A549 treated with CORT108297 at 1 μM for 4 hours (cell line): Measurements from ENCODE around the gene TMEM147. TPM values are rescaled to one million over a fixed set of nuclear protein-coding genes. Genes with fewer than 3 reads are reported as not detected.

Source experiments
- total RNA-seq: library from RNA; stranded (reverse); fragments of 200-300 nt; extraction: Qiagen RNA extraction; gene quantifications from 5 replicates; pipeline ENCODE4 v1.2.3, GENCODE V29; 2022

The TMEM147 gene
- 350 to 462 TPM (median 443 TPM) in 5 replicates for total RNA-seq

GRCh38 chr19:35545001-35545854, at the start of gene TMEM147:
TMEM147 (plus strand) TSS chr19:35545626; CDS start chr19:35545740, 114 bp downstream.

GRCh38 chr19:35513628-35514281, 31.7 kb upstream of the TMEM147 start, which contains the start of gene DMKN:
DMKN (minus strand) TSS chr19:35513649; CDS start chr19:35513475, 174 bp downstream.

GRCh38 chr19:35528218-35529038, 17.0 kb upstream of the TMEM147 start, which contains the start of gene SBSN:
SBSN (minus strand) TSS chr19:35528311; CDS start chr19:35528281, 30 bp downstream.

GRCh38 chr19:35533201-35533821, 12.1 kb upstream of the TMEM147 start, which contains the start of gene GAPDHS:
GAPDHS (plus strand) TSS chr19:35533456; CDS start chr19:35533528, 72 bp downstream.

GRCh38 chr19:35563207-35563829, 17.9 kb downstream of the TMEM147 start, which contains the start of gene ATP4A:
ATP4A (minus strand) TSS chr19:35563658; CDS start chr19:35563629, 29 bp downstream.

GRCh38 chr19:35585848-35586247, 40.4 kb downstream of the TMEM147 start, which contains the start of gene PMIS2:
PMIS2 (plus strand) TSS chr19:35586173; CDS start chr19:35586260, 87 bp downstream.

Other genes with a start within 250 kb of the TMEM147 start
- gene CD22, start 216.4 kb upstream of the TMEM147 start, total RNA-seq: 0.92 to 1.4 TPM (median 0.99 TPM) in 5 replicates
- gene FFAR1, start 197.7 kb upstream of the TMEM147 start, total RNA-seq: 0.05 TPM in 1 of 5 replicates, not detected in the others
- gene FFAR3, start 187.2 kb upstream of the TMEM147 start, total RNA-seq: not detected in 5 replicates
- gene GPR42, start 174.6 kb upstream of the TMEM147 start, total RNA-seq: not detected in 5 replicates
- 0.03 TPM in 1 of 5 replicates, not detected in the others for gene FFAR2, start 97.4 kb upstream of the TMEM147 start, total RNA-seq
- not detected in 5 replicates for gene KRTDAP, start 55.2 kb upstream of the TMEM147 start, total RNA-seq
- gene DMKN, start 32.0 kb upstream of the TMEM147 start, total RNA-seq: 34.1 to 42.4 TPM (median 35.8 TPM) in 5 replicates
- 2.5 to 3.1 TPM (median 3.0 TPM) in 5 replicates for gene SBSN, start 17.3 kb upstream of the TMEM147 start, total RNA-seq
- gene GAPDHS, start 12.2 kb upstream of the TMEM147 start, total RNA-seq: not detected in 5 replicates
- gene ATP4A, start 18.0 kb downstream of the TMEM147 start, total RNA-seq: not detected in 5 replicates
- gene PMIS2, start 40.5 kb downstream of the TMEM147 start, total RNA-seq: not detected in 5 replicates
- gene HAUS5, start 67.1 kb downstream of the TMEM147 start, total RNA-seq: 12.1 to 18.6 TPM (median 17.4 TPM) in 5 replicates
- 144 to 216 TPM (median 212 TPM) in 5 replicates for gene RBM42, start 83.4 kb downstream of the TMEM147 start, total RNA-seq
- 1.6 to 3.1 TPM (median 2.4 TPM) in 5 replicates for gene ETV2, start 96.1 kb downstream of the TMEM147 start, total RNA-seq
- gene COX6B1, start 102.7 kb downstream of the TMEM147 start, total RNA-seq: 1,293 to 1,487 TPM (median 1,363 TPM) in 5 replicates
- 0.51 to 1.1 TPM (median 0.91 TPM) in 5 replicates for gene UPK1A, start 120.9 kb downstream of the TMEM147 start, total RNA-seq
- gene ZBTB32, start 158.9 kb downstream of the TMEM147 start, total RNA-seq: 0.03 TPM in 1 of 5 replicates, not detected in the others
- 47.4 to 63.8 TPM (median 61.5 TPM) in 5 replicates for gene KMT2B, start 172.4 kb downstream of the TMEM147 start, total RNA-seq
- gene IGFLR1, start 196.8 kb downstream of the TMEM147 start, total RNA-seq: 12.9 to 14.2 TPM (median 13.3 TPM) in 5 replicates
- gene U2AF1L4, start 199.8 kb downstream of the TMEM147 start, total RNA-seq: 26.6 to 31.3 TPM (median 28.4 TPM) in 5 replicates
- 285 to 335 TPM (median 294 TPM) in 5 replicates for gene PSENEN, start 200.0 kb downstream of the TMEM147 start, total RNA-seq
- 18.3 to 28.2 TPM (median 25.9 TPM) in 5 replicates for gene LIN37, start 202.9 kb downstream of the TMEM147 start, total RNA-seq
- gene HSPB6, start 211.4 kb downstream of the TMEM147 start, total RNA-seq: 0.12 to 0.29 TPM (median 0.19 TPM) in 5 replicates
- 23.1 to 33.0 TPM (median 27.3 TPM) in 5 replicates for gene PROSER3, start 212.6 kb downstream of the TMEM147 start, total RNA-seq
- gene ARHGAP33, start 229.9 kb downstream of the TMEM147 start, total RNA-seq: 4.3 to 9.2 TPM (median 6.5 TPM) in 5 replicates